Kidney glomerular epithelial cell (primary cell): ENCODE measurements around the gene FGF12.

ENCODE experiments used
- DNase-seq: peaks from one replicate; lab custom pipeline; 2025; lab: John Stamatoyannopoulos, UW

FGF12 gene

DNA sequence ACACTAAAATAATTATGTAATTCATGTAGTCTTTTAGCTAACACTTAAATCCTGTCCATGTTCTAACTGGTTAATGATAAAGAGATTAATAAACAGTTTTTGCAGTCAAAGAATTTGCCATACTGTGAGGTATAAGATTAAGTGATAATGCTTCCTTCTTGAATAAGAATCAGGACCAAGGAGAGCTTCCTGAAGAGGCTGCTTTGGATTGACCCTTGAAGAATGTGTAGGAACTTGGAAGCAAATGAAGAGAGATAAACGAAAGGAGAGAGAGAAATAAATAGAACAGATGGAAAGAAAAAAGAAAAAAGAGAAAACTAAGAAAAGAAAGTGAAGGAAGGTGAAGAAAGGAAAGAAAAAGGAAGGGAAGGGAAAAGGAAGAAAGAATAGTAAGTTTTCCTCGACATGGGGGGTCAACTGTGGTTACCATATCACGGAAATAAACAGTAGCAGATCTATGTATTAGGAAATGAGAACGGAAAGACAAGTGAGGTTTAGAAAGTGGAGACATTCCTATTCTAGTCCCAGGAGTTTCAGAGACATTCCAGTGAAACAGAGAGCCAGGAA, 539.8 kb downstream of the FGF12 start:
- no peak for DNase-seq

DNA sequence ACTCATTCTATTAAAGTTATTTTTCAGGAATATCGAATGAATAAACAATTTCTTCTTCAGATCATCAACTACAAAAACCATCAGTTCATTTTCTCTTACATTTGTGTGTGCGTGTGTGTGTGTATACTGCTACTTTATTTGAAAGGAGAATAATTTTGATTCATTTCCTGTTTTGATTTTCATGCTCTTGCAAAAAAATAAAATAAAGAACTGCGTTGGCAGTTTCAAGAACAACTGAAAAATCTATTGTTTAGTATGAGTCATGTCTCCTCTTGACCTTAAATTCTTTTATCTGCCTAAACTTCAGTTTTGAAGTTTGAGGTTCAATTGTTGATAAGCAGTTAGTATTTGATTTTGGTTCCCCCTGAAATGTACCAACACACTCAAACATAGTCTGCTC, 540.8 kb downstream of the FGF12 start:
- DNase-seq = no peak

- no peak for DNase-seq
Observed at GRCh38 chr3:192186045-192186444, 541.3 kb downstream of the FGF12 start.

DNA sequence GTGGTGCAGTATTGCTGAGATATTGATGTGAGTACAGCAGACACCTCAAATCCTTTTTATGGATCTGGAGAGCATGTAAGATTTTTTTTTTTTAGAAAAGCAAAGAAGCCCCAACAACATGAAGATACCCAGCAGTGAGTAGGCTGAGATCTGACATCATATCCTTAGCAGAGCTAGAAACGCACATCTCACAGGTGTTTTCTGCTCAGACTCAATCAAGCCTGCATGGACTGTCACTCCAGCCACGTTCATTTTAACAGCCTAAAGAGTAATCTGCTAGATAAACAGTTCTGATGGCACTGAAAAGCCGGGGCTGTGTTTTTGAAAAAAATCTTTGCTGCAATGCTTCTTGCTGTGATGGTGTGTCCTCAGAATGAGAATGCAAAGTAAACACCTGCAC, 544.2 kb downstream of the FGF12 start:
- no peak for DNase-seq

- no peak for DNase-seq
Observed at GRCh38 chr3:192181151-192181550, 546.2 kb downstream of the FGF12 start.

DNA sequence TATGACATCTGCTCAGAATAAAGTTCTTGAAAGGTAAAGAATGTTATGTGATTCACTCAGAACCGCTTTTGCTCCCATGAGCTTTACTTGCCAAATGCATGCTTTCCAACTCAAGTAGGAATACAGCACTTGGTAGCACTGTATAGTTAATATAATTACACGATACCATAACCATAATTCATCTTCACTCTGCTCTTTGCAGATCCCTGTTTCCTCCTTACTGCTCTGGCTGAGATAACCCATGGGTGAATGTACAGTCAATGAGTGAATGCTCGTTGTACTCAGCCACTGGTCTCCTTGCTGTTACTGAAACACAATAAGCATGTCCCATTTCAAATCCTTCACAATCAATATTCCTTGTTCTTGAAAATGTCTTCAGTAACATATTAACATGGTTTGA, 550.0 kb downstream of the FGF12 start:
- no peak for DNase-seq

GRCh38 chr3:192174283-192174682, 553.1 kb downstream of the FGF12 start:
- DNase-seq = no peak

GRCh38 chr3:192171213-192171612, 556.1 kb downstream of the FGF12 start:
- DNase-seq = no peak

- DNase-seq = no peak
Observed at GRCh38 chr3:192170659-192171058, 556.7 kb downstream of the FGF12 start.

GRCh38 chr3:192170031-192170430, 557.3 kb downstream of the FGF12 start:
- no peak for DNase-seq

- DNase-seq = no peak
Observed at GRCh38 chr3:192169332-192169915, 557.9 kb downstream of the FGF12 start.

- DNase-seq = no peak
Observed at GRCh38 chr3:192168202-192168601, 559.1 kb downstream of the FGF12 start.

- DNase-seq = no peak
Observed at GRCh38 chr3:192165552-192165951, 561.8 kb downstream of the FGF12 start.

GRCh38 chr3:192161661-192162060, 565.7 kb downstream of the FGF12 start:
- DNase-seq = no peak

DNA sequence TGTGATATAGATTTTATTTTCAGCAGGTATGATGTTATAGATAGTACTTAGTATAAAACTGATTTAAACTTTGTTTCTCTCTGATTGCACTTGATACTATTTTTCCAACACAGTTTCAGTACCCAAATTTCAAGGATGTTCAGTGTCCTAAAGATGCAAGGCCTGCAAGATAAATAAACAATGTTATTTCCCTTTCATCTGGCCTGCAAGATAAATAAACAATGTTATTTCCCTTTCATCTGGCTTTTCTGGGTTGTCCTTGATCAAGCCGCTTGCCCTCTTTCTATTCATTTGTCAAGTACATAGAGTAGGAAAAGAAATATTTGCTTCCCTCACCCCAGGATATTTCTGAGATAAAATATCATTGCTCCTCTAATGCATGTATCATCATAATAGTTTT, 571.0 kb downstream of the FGF12 start:
- DNase-seq = no peak

DNA sequence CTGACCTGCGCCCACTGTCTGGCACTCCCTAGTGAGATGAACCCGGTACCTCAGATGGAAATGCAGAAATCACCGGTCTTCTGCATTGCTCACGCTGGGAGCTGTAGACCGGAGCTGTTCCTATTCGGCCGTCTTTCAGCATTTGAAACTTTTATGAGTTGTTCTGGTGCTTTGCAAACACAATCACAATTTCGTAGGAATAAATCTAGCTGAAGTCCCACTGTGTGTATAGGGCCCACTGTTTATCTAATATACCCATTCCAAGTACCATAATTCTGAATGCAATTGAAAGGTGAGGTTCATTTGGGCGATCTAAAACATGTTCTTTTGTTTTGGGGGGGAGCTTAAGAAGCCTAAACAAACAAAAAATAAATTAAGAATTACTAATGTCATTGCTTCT, 572.1 kb downstream of the FGF12 start:
- DNase-seq = no peak

DNA sequence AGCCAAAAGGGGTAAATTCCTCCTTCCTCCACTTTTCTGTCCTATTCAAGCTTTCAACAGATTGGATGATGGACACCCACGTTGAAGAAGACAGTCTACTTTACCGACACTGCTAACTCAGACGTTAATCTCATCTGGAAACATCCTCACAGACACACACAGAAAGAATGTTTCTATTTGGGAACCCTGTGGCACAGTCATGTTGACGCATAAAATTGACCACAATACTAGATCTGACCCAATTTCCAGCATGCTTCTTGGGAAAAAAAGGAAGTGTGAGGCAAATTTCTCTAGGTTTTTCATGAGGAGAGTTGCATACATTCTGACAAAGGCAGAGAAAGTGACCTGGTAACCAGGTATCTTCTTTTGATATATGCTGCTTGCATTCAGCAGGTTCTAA, 594.1 kb downstream of the FGF12 start:
- no peak for DNase-seq

- DNase-seq = peak; percentile 20
Observed at GRCh38 chr3:192130534-192131132, 596.7 kb downstream of the FGF12 start.

- DNase-seq = no peak
Observed at GRCh38 chr3:192129586-192129985, 597.8 kb downstream of the FGF12 start.

DNA sequence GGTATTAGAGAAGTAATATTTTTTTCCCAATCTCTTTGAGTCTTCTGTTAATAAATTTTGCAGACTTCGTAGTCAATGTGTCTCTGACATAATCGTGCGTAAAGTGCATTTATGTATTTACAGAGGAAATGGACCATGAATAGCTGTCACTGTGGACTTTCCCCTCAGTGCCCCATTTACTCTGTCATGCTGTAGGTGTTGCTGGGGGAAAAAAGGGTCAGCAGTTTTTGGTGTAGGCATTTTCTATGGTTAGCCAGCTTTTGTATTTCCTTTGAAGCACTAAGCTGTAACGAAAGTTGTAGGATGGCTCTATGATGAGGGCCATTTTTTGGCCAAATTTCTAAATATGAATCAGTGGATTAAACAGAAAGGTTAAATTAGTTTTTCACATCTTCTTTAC, 598.4 kb downstream of the FGF12 start:
- DNase-seq = no peak

GRCh38 chr3:192128060-192128459, 599.3 kb downstream of the FGF12 start:
- no peak for DNase-seq

- DNase-seq = peak; percentile 91
Observed at GRCh38 chr3:192122832-192123594, 604.3 kb downstream of the FGF12 start.

- DNase-seq = no peak
Observed at GRCh38 chr3:192121923-192122322, 605.4 kb downstream of the FGF12 start.
